Parietal lobe (tissue), 1 donor: ENCODE results near the gene HIF1AN. TPM values are rescaled to one million over a fixed set of nuclear protein-coding genes. Genes with fewer than 3 reads are reported as not detected.

Experiments
- total RNA-seq: library from RNA; depleted of rRNA; stranded (reverse); fragments of >200 nt; gene quantifications from one replicate; pipeline ENCODE4 v1.2.3, GENCODE V29; 2014

HIF1AN gene
- 26.9 TPM for total RNA-seq

GRCh38 chr10:100535715-100536353 lies at the start of gene HIF1AN:
HIF1AN (plus strand) TSS chr10:100535943; CDS start chr10:100535959, 16 bp downstream.

GRCh38 chr10:100519311-100520051 lies 16.3 kb upstream of the HIF1AN start, which contains the start of gene SEC31B:
SEC31B (minus strand) TSS chr10:100519861; CDS start chr10:100516952, 2,909 bp downstream.

GRCh38 chr10:100529475-100530298 lies 6.1 kb upstream of the HIF1AN start, which contains the start of gene NDUFB8:
NDUFB8 (minus strand) TSS chr10:100529871; CDS start chr10:100529851, 20 bp downstream.

Other genes with a start within 250 kb of the HIF1AN start
- gene BLOC1S2, start 249.3 kb upstream of the HIF1AN start, total RNA-seq, result 32.9 TPM
- gene PKD2L1, start 205.7 kb upstream of the HIF1AN start, total RNA-seq, result not detected
- gene SCD, start 188.7 kb upstream of the HIF1AN start, total RNA-seq, result 152 TPM
- 0.31 TPM for gene WNT8B, start 72.9 kb upstream of the HIF1AN start, total RNA-seq
- gene SEC31B, start 16.1 kb upstream of the HIF1AN start, total RNA-seq, result 18.2 TPM
- 133 TPM for gene NDUFB8, start 6.1 kb upstream of the HIF1AN start, total RNA-seq
- not detected for gene PAX2, start 209.6 kb downstream of the HIF1AN start, total RNA-seq